ENCODE results near the gene P4HA1.

GRCh38 chr10:73084209-73084608 is 12.5 kb downstream of the P4HA1 start:
- TF ChIP-seq GATA2 (IDR thresholded peaks at IDR 0.05; ENCODE audit: low read depth, low read length) = no peak
- TF ChIP-seq GATA3 (IDR thresholded peaks at IDR 0.05; ENCODE audit: low read depth, low read length) = no peak
